Natural killer cell (primary cell): ENCODE measurements around the gene DNTT. TPM values are rescaled to one million over a fixed set of nuclear protein-coding genes. Genes with fewer than 3 reads are reported as not detected.
A peak's percentile ranks its signal among the peaks of the same experiment; 100 is the strongest.

ENCODE experiments used
- ATAC-seq, 3 donors: fragments of 150-1000 bp in 2 of 3; fragments of 200-7000 bp in 1 of 3; cut with Tn5 transposase; 1 replicate in 1 of 3; 2 replicates in 2 of 3; pipeline ENCODE4 v1.10.0; 2021; ENCODE audit warnings: mild to moderate bottlenecking in 2 of 3, moderate library complexity in 2 of 3
- DNase-seq, 2 donors: peaks; one replicate each; pipeline versions ENCODE4 v3.0.0 to v3.0.0-alpha.2; 2013 to 2021; ENCODE audit warnings: mixed read lengths in 1 of 2
- H3K27ac ChIP-seq: one replicate; pipeline ENCODE4 v1.5.1; 2013; ENCODE audit warnings: mild to moderate bottlenecking, low read length
- H3K27me3 ChIP-seq: one replicate; pipeline ENCODE4 v1.6.1; 2013; ENCODE audit warnings: low read length; ENCODE audit not compliant: control insufficient read depth, insufficient read depth
- H3K36me3 ChIP-seq: one replicate; pipeline ENCODE4 v1.6.1; 2013; ENCODE audit warnings: low read length; ENCODE audit not compliant: control insufficient read depth, insufficient read depth
- H3K4me1 ChIP-seq: one replicate; pipeline ENCODE4 v1.6.1; 2013; ENCODE audit warnings: low read length; ENCODE audit not compliant: control insufficient read depth, insufficient read depth
- H3K4me3 ChIP-seq: one replicate; pipeline ENCODE4 v1.5.1; 2013; ENCODE audit warnings: low read length
- H3K9me3 ChIP-seq: one replicate; pipeline ENCODE4 v1.6.1; 2013; ENCODE audit warnings: low read length; ENCODE audit not compliant: control insufficient read depth, insufficient read depth
- H3K27ac Mint-ChIP-seq, 2 donors: one replicate each; pipeline ENCODE4 v1.8.0; 2022; ENCODE audit warnings: mild to moderate bottlenecking in 2 of 2, mixed read lengths in 2 of 2, moderate library complexity in 1 of 2
- H3K27me3 Mint-ChIP-seq, 2 donors: one replicate each; pipeline ENCODE4 v1.8.0; 2022; ENCODE audit warnings: low read depth in 2 of 2, mixed read lengths in 2 of 2
- H3K36me3 Mint-ChIP-seq: one replicate; pipeline ENCODE4 v1.8.0; 2022; ENCODE audit warnings: mixed read lengths
- H3K4me1 Mint-ChIP-seq, 2 donors: one replicate each; pipeline ENCODE4 v1.8.0; 2022; ENCODE audit warnings: mixed read lengths in 2 of 2
- H3K4me3 Mint-ChIP-seq: one replicate; pipeline ENCODE4 v1.8.0; 2022; ENCODE audit warnings: mild to moderate bottlenecking, moderate library complexity, mixed read lengths
- H3K9me3 Mint-ChIP-seq, 2 donors: one replicate each; pipeline ENCODE4 v1.8.0; 2022; ENCODE audit warnings: mixed read lengths in 2 of 2
- WGBS: methylation state at CpG from one replicate; pipeline ENCODE4 v1.1.7; 2013; ENCODE audit warnings: missing lambda C conversion rate; ENCODE audit not compliant: insufficient coverage; 5-methylcytosine and 5-hydroxymethylcytosine counted together
- intact Hi-C: fragments of 100-400 bp; cut with micrococcal nuclease; formaldehyde crosslinking; loops from one replicate; pipeline ENCODE4 v1.14.2; 2022
- total RNA-seq, 4 donors: library from RNA; stranded (reverse); fragments of 120-200 nt in 1 of 4; gene quantifications; one replicate each; pipeline versions ENCODE4 v1.2.3 to v1.2.4, GENCODE V29; 2013 to 2022
- TF ChIP-seq, protein P1 (sequence below): fragments of 200-600 bp; IDR thresholded peaks from one replicate; pipeline ENCODE4 v1.8.0; 2022; ENCODE audit warnings: antibody characterized with exemption

Gene DNTT
- total RNA-seq, 3 donors from 2014 or later (not counting 1 experiment from before 2014, with no cell fraction given): not detected

DNA sequence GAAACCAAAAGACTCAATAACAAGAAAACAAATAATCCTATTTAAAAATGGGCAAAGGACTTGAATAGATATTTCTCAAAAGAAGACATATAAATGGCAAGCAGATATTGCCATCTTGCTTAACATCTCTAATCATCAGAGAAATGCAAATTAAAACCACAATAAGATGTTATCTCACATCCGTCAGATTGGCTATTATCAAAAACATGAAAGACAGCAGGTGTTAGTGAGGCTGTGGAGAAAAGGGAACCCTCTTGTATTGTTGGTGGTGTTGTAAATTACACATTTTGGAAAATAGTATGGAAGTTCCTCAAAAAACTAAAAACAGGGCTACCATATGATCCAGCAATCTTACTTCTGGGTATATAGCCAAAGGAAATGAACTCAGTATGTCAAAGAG lies 28.9 kb downstream of the DNTT start:
- TF ChIP-seq, protein P1, sequence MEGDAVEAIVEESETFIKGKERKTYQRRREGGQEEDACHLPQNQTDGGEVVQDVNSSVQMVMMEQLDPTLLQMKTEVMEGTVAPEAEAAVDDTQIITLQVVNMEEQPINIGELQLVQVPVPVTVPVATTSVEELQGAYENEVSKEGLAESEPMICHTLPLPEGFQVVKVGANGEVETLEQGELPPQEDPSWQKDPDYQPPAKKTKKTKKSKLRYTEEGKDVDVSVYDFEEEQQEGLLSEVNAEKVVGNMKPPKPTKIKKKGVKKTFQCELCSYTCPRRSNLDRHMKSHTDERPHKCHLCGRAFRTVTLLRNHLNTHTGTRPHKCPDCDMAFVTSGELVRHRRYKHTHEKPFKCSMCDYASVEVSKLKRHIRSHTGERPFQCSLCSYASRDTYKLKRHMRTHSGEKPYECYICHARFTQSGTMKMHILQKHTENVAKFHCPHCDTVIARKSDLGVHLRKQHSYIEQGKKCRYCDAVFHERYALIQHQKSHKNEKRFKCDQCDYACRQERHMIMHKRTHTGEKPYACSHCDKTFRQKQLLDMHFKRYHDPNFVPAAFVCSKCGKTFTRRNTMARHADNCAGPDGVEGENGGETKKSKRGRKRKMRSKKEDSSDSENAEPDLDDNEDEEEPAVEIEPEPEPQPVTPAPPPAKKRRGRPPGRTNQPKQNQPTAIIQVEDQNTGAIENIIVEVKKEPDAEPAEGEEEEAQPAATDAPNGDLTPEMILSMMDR: no peak
- DNase-seq (peak in 1 of 2 donors; percentile 35), ATAC-seq (no peak)
- Histone ChIP-seq H3K36me3 (no peaks in the 10 kb centered on the region), H3K4me1 (no peaks in the 10 kb centered on the region), H3K9me3 (no peaks in the 10 kb centered on the region), H3K4me3 (no peak overlapping the region), H3K27me3 (no peaks in the 10 kb centered on the region), H3K27ac (no peak overlapping the region)
- intact Hi-C loops: no loop called here
- Mint-ChIP-seq H3K9me3 (no peaks in the 10 kb centered on the region), H3K4me3 (no peak overlapping the region), H3K36me3 (no peaks in the 10 kb centered on the region), H3K27me3 (peaks cover 7 to 10% of the 10 kb centered on the region in 2 donors), H3K4me1 (no peaks in the 10 kb centered on the region), H3K27ac (no peak overlapping the region)
- WGBS: no CpG with 5 or more reads among the region's 1 CpG

DNA sequence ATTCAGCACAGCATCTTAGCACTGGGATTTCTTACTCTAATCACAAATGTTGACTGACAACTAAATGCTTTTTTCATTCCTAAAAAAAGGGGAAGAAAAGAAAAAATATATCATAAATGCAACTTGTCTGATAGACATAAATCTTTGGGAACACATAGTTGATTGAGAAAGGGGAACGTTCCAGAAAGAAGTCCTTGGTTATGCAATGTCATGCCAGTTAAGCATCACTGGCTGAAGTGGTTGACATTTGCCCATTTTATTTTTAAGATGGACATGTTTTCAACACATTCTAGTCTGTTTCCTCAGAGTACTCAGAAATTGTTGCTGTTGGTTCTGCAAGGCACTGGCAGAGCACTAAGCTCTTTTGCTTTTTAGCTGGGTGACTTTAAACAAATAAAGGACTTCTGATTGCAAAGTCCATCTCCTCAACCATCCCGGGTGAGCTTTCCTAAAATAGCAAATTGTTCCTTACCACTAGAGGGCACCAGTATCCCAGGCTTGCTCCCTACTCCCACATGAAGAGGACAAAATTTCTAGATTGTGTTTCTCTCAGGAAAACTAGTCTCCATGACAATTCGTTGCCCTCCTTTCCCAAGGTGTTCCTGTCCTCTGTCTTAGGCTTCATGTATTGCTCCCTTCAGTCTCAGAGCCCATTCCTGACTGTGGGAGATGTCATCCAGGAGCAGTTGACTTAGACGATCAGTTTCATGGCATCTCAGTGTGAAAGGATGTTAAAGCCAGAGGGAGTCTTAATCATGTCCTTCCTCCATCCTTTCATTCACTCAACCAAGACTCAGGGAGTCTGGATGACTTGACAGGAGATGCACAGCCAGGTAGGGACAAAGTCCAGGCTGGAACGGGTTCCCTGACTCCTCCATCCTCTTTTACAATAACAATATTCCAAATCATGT lies 30.6 kb downstream of the DNTT start:
- intact Hi-C loops: no loop called here
- no peak overlapping the region for H3K4me3 Mint-ChIP-seq
- 38% methylated on average over 4 of the region's 5 CpGs for WGBS

DNA sequence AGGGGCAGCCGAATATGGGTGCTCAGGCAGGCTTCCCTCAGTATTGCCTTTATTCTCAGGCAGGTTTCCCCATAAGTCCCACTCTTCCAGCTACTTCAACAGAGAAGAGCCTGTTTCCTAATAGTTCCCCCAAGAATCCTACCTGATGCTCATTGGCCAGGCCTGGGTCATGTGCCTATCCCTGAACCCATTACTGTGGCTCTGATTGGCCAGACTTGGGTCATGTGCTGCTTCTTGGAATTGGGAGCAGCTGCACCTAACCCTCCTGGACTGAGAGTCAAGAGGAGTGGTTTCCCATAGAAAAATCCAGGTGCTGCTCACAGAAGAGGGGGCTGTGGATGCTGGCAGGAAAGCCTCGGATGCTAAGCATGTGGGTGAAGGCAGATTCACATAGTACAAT lies 32.9 kb downstream of the DNTT start:
- no peaks in the 10 kb centered on the region for H3K27me3 ChIP-seq
- TF ChIP-seq, protein P1: no peak
- ATAC-seq: no peak
- no peaks in the 10 kb centered on the region for H3K4me1 ChIP-seq
- no peak overlapping the region for H3K27ac Mint-ChIP-seq
- no peak overlapping the region for H3K27ac ChIP-seq
- intact Hi-C loops: no loop called here
- no peaks in the 10 kb centered on the region for H3K9me3 ChIP-seq
- DNase-seq: no peak
- peaks cover 8 to 11% of the 10 kb centered on the region in 2 donors for H3K27me3 Mint-ChIP-seq
- H3K4me1 Mint-ChIP-seq: no peaks in the 10 kb centered on the region
- H3K4me3 Mint-ChIP-seq: no peak overlapping the region
- H3K36me3 ChIP-seq: no peaks in the 10 kb centered on the region
- no peak overlapping the region for H3K4me3 ChIP-seq
- H3K36me3 Mint-ChIP-seq: no peaks in the 10 kb centered on the region
- WGBS: 83% methylated on average over 1 of the region's 2 CpGs
- H3K9me3 Mint-ChIP-seq: no peaks in the 10 kb centered on the region

More for the DNA sequence above, 30.6 kb downstream of the DNTT start:
- Mint-ChIP-seq H3K9me3 (no peaks in the 10 kb centered on the region), H3K27me3 (peaks cover 8 to 11% of the 10 kb centered on the region in 2 donors), H3K27ac (no peak overlapping the region), H3K4me1 (no peaks in the 10 kb centered on the region), H3K36me3 (no peaks in the 10 kb centered on the region)
- H3K4me1 ChIP-seq: no peaks in the 10 kb centered on the region
- TF ChIP-seq, protein P1: peak; percentile 60
- H3K9me3 ChIP-seq: no peaks in the 10 kb centered on the region
- no peaks in the 10 kb centered on the region for H3K36me3 ChIP-seq
- peak in 1 of 2 donors; percentile 46 for DNase-seq
- H3K27ac ChIP-seq: no peak overlapping the region
- no peak overlapping the region for H3K4me3 ChIP-seq
- ATAC-seq: no peak
- H3K27me3 ChIP-seq: no peaks in the 10 kb centered on the region
